Neural progenitor cell (in vitro differentiated cells): ENCODE data around the gene ORC2. TPM values are rescaled to one million over a fixed set of nuclear protein-coding genes. Genes with fewer than 3 reads are reported as not detected.

Source experiments
- DNase-seq: peaks from one replicate; pipeline ENCODE4 v3.0.0-alpha.2; 2016; ENCODE audit warnings: low spot score
- H2AFZ ChIP-seq: fragments of 200-600 bp; sonication (generic); replicated peaks from 2 replicates; pipeline ENCODE4 v1.6.1; 2016; ENCODE audit warnings: antibody characterized with exemption
- H3F3A ChIP-seq: fragments of 200-600 bp; sonication (generic); 2 replicates; pipeline ENCODE4 v1.6.1; 2016; ENCODE audit warnings: antibody characterized with exemption, low read depth
- H3K27ac ChIP-seq: fragments of 200-600 bp; sonication (generic); 2 replicates; pipeline ENCODE4 v1.5.1; 2016; ENCODE audit warnings: mild to moderate bottlenecking
- H3K27me3 ChIP-seq: fragments of 200-600 bp; sonication (generic); 2 replicates; pipeline ENCODE4 v1.6.1; 2016; ENCODE audit warnings: mild to moderate bottlenecking, moderate library complexity
- H3K36me3 ChIP-seq: fragments of 200-600 bp; sonication (generic); 2 replicates; pipeline ENCODE4 v1.5.1; 2016
- H3K4me1 ChIP-seq: fragments of 200-600 bp; sonication (generic); 2 replicates; pipeline ENCODE4 v1.6.1; 2016; ENCODE audit warnings: mixed run types
- H3K4me2 ChIP-seq: fragments of 200-600 bp; sonication (generic); 2 replicates; pipeline ENCODE4 v1.6.1; 2016
- H3K4me3 ChIP-seq: fragments of 200-600 bp; sonication (generic); 2 replicates; pipeline ENCODE4 v1.5.1; 2016
- H3K79me2 ChIP-seq: fragments of 200-600 bp; sonication (generic); 2 replicates; pipeline ENCODE4 v1.6.1; 2016; ENCODE audit warnings: low read depth
- H3K9ac ChIP-seq: fragments of 200-600 bp; sonication (generic); 2 replicates; pipeline ENCODE4 v1.6.1; 2016
- H3K9me3 ChIP-seq: fragments of 200-600 bp; sonication (generic); 2 replicates; pipeline ENCODE4 v1.5.1; 2016; ENCODE audit warnings: low read depth
- H4K20me1 ChIP-seq: fragments of 200-600 bp; sonication (generic); 2 replicates; pipeline ENCODE4 v1.6.1; 2016; ENCODE audit warnings: low read depth
- H3K27ac Mint-ChIP-seq: 3 replicates; pipeline ENCODE4 v1.8.0; 2021; ENCODE audit warnings: mixed read lengths
- H3K27me3 Mint-ChIP-seq: 2 replicates; pipeline ENCODE4 v1.8.0; 2022; ENCODE audit warnings: low read depth, mild to moderate bottlenecking, inconsistent platforms, moderate library complexity, mixed read lengths; ENCODE audit not compliant: insufficient read depth
- H3K36me3 Mint-ChIP-seq: 3 replicates; pipeline ENCODE4 v1.8.0; 2021; ENCODE audit warnings: mixed read lengths
- H3K4me1 Mint-ChIP-seq: 3 replicates; pipeline ENCODE4 v1.8.0; 2021; ENCODE audit warnings: mixed read lengths
- H3K4me3 Mint-ChIP-seq: 3 replicates; pipeline ENCODE4 v1.8.0; 2021; ENCODE audit warnings: mild to moderate bottlenecking, moderate library complexity, mixed read lengths
- H3K9me3 Mint-ChIP-seq: 3 replicates; pipeline ENCODE4 v1.8.0; 2020; ENCODE audit warnings: mixed read lengths
- EZH2 ChIP-seq: fragments of 200-600 bp; sonication (generic); IDR thresholded peaks from 2 replicates; pipeline ENCODE4 v1.6.1; 2017; ENCODE audit warnings: antibody characterized with exemption, mild to moderate bottlenecking, moderate library complexity
- EZH2phosphoT487 ChIP-seq: fragments of 200-600 bp; sonication (generic); IDR thresholded peaks from 2 replicates; pipeline ENCODE4 v1.6.1; 2017; ENCODE audit warnings: antibody characterized with exemption
- total RNA-seq: library from RNA; depleted of rRNA; stranded (reverse); fragments of >200 nt; gene quantifications from 2 replicates; pipeline ENCODE4 v1.2.3, GENCODE V29; 2015; ENCODE audit warnings: low replicate concordance
- TF ChIP-seq, protein P1 (sequence below): fragments of 200-600 bp; sonication (generic); IDR thresholded peaks from 2 replicates; pipeline ENCODE4 v1.5.1; 2017; ENCODE audit warnings: antibody characterized with exemption, mild to moderate bottlenecking

Gene ORC2
- total RNA-seq, 1 donor from 2014 or later = 75.4 TPM

DNA sequence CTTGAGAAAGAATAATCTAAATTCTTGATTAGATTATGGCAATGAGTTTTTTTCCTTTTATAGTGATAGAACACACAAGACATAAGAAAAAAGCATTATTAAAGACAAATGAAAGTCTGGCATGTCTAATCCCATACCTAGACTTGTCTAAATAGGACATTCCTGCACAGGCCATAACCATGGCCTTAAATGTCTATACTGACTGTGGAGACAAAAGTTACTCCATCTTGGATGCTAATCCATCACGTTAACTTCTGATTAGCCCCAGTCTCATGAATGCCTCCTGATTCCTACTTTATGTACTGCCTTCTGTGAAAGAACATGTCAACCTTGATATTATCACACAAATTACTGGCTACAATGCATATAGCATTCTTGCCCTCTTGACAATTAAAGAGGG, 23.6 kb downstream of the ORC2 start:
- no peaks in the 10 kb centered on the region for H3K9me3 Mint-ChIP-seq
- peaks cover 11% of the 10 kb centered on the region for H3K36me3 Mint-ChIP-seq
- H3K4me1 Mint-ChIP-seq = no peaks in the 10 kb centered on the region
- Histone ChIP-seq H2AFZ (no peak overlapping the region), H3K9ac (no peak overlapping the region), H3K9me3 (no peaks in the 10 kb centered on the region), H3K79me2 (no peaks in the 10 kb centered on the region), H3K36me3 (peaks cover 31% of the 10 kb centered on the region), H3K27ac (no peak overlapping the region), H4K20me1 (no peaks in the 10 kb centered on the region), H3K4me2 (no peak overlapping the region), H3K4me3 (no peak overlapping the region), H3K27me3 (no peaks in the 10 kb centered on the region), H3F3A (no peaks in the 10 kb centered on the region), H3K4me1 (no peaks in the 10 kb centered on the region)
- TF ChIP-seq EZH2phosphoT487 (no peak), EZH2 (no peak)
- TF ChIP-seq, protein P1, sequence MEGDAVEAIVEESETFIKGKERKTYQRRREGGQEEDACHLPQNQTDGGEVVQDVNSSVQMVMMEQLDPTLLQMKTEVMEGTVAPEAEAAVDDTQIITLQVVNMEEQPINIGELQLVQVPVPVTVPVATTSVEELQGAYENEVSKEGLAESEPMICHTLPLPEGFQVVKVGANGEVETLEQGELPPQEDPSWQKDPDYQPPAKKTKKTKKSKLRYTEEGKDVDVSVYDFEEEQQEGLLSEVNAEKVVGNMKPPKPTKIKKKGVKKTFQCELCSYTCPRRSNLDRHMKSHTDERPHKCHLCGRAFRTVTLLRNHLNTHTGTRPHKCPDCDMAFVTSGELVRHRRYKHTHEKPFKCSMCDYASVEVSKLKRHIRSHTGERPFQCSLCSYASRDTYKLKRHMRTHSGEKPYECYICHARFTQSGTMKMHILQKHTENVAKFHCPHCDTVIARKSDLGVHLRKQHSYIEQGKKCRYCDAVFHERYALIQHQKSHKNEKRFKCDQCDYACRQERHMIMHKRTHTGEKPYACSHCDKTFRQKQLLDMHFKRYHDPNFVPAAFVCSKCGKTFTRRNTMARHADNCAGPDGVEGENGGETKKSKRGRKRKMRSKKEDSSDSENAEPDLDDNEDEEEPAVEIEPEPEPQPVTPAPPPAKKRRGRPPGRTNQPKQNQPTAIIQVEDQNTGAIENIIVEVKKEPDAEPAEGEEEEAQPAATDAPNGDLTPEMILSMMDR = no peak
- H3K27me3 Mint-ChIP-seq = no peaks in the 10 kb centered on the region
- H3K4me3 Mint-ChIP-seq = no peak overlapping the region
- no peak for DNase-seq
- H3K27ac Mint-ChIP-seq = no peak overlapping the region

DNA sequence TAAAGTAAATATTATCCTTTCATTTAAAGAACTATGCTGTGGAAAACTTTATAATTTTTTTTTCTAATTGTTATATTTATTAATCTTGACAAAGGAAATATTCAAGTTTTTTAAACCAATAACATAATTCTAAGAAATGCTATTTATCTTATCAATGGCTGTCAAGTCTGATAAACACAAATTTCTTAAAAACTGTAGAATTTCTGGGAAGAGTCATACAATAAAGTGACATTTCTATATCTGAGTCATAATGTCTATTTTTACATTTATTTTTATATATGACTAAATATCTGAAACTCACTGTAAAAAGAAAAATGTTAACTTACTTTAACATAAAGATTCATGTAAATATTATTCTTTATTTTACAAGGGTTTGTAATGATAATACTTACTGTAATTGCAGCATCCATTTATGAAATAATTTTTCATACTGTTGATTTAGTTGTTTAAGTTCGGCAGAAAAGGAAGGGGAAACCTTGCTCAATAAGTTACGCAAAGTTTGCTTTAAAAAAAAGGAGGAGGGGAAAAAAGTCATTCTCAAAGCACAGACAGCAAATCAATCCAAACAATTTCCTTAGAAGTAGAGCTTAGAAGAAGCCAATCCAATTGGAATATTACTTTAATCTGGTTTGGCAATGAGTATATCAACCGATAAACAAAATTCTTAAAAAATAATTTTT, 32.4 kb downstream of the ORC2 start:
- no peaks in the 10 kb centered on the region for H3K4me1 ChIP-seq
- no peak overlapping the region for H3K27ac ChIP-seq
- H3K79me2 ChIP-seq = no peaks in the 10 kb centered on the region
- TF ChIP-seq EZH2phosphoT487 (no peak), EZH2 (no peak)
- TF ChIP-seq, protein P1 = no peak
- H3K36me3 Mint-ChIP-seq = peaks cover 7% of the 10 kb centered on the region
- peaks cover 18% of the 10 kb centered on the region for H3K36me3 ChIP-seq
- no peaks in the 10 kb centered on the region for H3K9me3 Mint-ChIP-seq
- DNase-seq = no peak
- H4K20me1 ChIP-seq = no peaks in the 10 kb centered on the region
- H3K9me3 ChIP-seq = no peaks in the 10 kb centered on the region
- H3K9ac ChIP-seq = no peak overlapping the region
- no peak overlapping the region for H2AFZ ChIP-seq
- no peaks in the 10 kb centered on the region for H3K27me3 Mint-ChIP-seq
- H3K27ac Mint-ChIP-seq = no peak overlapping the region
- H3K4me2 ChIP-seq = no peak overlapping the region
- H3K27me3 ChIP-seq = no peaks in the 10 kb centered on the region
- H3K4me3 ChIP-seq = no peak overlapping the region
- H3F3A ChIP-seq = no peaks in the 10 kb centered on the region
- H3K4me3 Mint-ChIP-seq = no peak overlapping the region
- no peaks in the 10 kb centered on the region for H3K4me1 Mint-ChIP-seq

DNA sequence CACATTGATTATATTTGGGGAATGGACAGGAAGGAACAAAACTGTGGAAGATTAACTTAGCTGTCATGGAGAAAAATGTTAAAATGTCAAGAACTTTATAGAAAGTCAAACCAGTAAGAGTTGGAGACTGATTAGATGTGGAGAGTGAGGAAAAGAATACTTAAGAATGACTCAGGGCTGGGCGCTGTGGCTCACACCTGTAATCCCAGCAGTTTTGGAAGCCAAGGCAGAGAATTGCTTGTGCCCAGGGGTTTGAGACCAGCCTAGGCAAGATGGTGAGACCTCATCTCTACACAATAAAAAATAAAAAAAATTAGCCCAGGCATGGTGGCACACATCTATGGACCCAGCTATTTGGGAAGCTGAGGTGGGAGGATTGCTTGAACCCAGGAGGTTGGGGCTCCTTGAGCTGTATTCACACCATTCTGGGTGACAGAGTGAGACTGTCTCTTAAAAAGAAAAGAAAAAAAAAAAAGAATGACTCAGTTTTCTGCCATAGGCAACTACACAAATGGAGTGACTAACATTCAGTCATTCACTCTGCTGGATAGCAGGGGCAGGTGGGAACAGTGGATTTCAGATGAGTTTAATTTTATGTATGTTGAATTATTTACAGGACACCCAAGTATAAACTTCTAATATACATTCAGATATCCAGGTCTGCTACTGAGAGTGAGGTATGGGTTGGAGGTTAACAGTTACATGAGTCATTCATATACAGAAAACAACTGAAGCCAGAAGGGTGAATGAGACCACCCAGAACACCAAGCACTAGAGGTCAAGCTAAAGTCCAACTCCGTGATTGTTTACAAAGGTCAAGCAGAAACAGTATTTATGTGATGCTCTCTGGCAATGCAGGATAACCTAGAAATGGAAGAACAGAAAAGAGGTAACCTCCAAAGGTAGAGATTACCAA, 33.9 kb downstream of the ORC2 start:
- Histone ChIP-seq H3K27me3 (no peaks in the 10 kb centered on the region), H3F3A (no peaks in the 10 kb centered on the region), H3K79me2 (no peaks in the 10 kb centered on the region), H3K4me1 (no peaks in the 10 kb centered on the region), H3K27ac (no peak overlapping the region), H3K4me3 (no peak overlapping the region), H3K9me3 (no peaks in the 10 kb centered on the region), H3K9ac (no peak overlapping the region), H2AFZ (no peak overlapping the region), H4K20me1 (no peaks in the 10 kb centered on the region), H3K4me2 (no peak overlapping the region), H3K36me3 (peaks cover 21% of the 10 kb centered on the region)
- H3K9me3 Mint-ChIP-seq = no peaks in the 10 kb centered on the region
- no peaks in the 10 kb centered on the region for H3K4me1 Mint-ChIP-seq
- no peak overlapping the region for H3K27ac Mint-ChIP-seq
- H3K36me3 Mint-ChIP-seq = peaks cover 8% of the 10 kb centered on the region
- H3K4me3 Mint-ChIP-seq = no peak overlapping the region
- H3K27me3 Mint-ChIP-seq = no peaks in the 10 kb centered on the region
- no peak for TF ChIP-seq EZH2
- TF ChIP-seq, protein P1 = no peak
- TF ChIP-seq EZH2phosphoT487 = no peak
- DNase-seq = no peak
